Measurements from ENCODE around the gene MEF2D. TPM values are rescaled to one million over a fixed set of nuclear protein-coding genes. Genes with fewer than 3 reads are reported as not detected.

Gene MEF2D
- total RNA-seq, 1 donor from 2014 or later = 7.8 TPM

DNA sequence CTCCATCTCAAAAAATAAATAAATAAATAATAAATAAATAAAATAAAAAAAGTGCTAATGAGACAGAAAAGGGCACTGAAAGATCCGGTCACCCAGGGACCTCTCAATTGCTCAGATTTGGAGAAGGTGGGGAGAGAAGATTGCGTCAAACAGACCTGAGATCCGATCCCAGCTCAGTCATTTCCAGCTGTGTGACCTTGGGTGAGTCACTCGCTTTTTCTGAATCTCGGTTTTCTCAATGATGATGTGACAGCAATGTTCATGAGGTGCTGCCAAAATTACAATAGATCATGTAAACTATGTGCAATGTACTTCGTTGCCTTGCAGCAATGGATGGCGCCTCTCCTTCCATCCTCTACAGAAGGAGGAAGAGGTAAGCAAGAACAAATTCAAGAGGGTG, 11.1 kb upstream of the MEF2D start:
- no peaks in the 10 kb centered on the region for H3K9me3 ChIP-seq (ENCODE audit: control insufficient read depth in 3 of 3, low read length in 3 of 3)
- no peak overlapping the region for H3K9ac ChIP-seq (ENCODE audit: low read depth in 1 of 3, low read length in 3 of 3)
- peaks cover 32 to 40% (median 37%) of the 10 kb centered on the region in 3 donors for H3K4me1 ChIP-seq (ENCODE audit: control insufficient read depth in 3 of 3, insufficient read depth in 3 of 3, low read length in 3 of 3)
- no peak overlapping the region for H3K27ac ChIP-seq (ENCODE audit: low read depth, low read length)
- H3K36me3 ChIP-seq (ENCODE audit: control insufficient read depth in 3 of 3, insufficient read depth in 3 of 3, low read length in 3 of 3) = no peaks in the 10 kb centered on the region
- no peak overlapping the region for H3K4me3 ChIP-seq (ENCODE audit: low read length in 3 of 3)
- H3K27me3 ChIP-seq (ENCODE audit: control insufficient read depth in 3 of 3, insufficient read depth in 3 of 3, low read length in 3 of 3) = no peaks in the 10 kb centered on the region

DNA sequence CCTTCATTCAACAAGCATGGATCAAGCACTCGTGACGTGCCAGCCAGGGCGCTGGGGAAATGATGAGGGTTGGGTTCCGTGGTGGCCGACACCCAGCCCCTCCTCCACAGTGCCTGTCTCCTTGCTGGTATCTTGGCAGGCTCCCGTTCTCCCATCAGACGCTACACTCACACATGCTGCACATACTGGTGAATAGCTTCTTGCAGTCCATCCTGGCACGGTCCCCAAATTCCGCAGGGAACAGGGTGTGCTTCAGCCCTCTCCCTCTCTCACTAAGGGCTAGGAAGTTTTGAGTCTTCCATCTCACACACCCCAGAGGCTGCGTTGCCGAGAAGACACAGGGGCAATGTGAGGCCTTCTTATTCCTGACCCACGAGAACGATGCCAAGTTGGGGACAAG, 10.1 kb upstream of the MEF2D start:
- Histone ChIP-seq H3K4me1 (ENCODE audit: control insufficient read depth in 3 of 3, insufficient read depth in 3 of 3, low read length in 3 of 3) (peaks cover 34 to 50% (median 39%) of the 10 kb centered on the region in 3 donors), H3K9me3 (ENCODE audit: control insufficient read depth in 3 of 3, low read length in 3 of 3) (no peaks in the 10 kb centered on the region), H3K36me3 (ENCODE audit: control insufficient read depth in 3 of 3, insufficient read depth in 3 of 3, low read length in 3 of 3) (no peaks in the 10 kb centered on the region), H3K9ac (ENCODE audit: low read depth in 1 of 3, low read length in 3 of 3) (peak overlapping the region; percentile 84 to 91 (median 89)), H3K4me3 (ENCODE audit: low read length in 3 of 3) (peak overlapping the region; percentile 3 to 75 (median 71)), H3K27ac (ENCODE audit: low read depth, low read length) (peak overlapping the region; percentile 100), H3K27me3 (ENCODE audit: control insufficient read depth in 3 of 3, insufficient read depth in 3 of 3, low read length in 3 of 3) (no peaks in the 10 kb centered on the region)

DNA sequence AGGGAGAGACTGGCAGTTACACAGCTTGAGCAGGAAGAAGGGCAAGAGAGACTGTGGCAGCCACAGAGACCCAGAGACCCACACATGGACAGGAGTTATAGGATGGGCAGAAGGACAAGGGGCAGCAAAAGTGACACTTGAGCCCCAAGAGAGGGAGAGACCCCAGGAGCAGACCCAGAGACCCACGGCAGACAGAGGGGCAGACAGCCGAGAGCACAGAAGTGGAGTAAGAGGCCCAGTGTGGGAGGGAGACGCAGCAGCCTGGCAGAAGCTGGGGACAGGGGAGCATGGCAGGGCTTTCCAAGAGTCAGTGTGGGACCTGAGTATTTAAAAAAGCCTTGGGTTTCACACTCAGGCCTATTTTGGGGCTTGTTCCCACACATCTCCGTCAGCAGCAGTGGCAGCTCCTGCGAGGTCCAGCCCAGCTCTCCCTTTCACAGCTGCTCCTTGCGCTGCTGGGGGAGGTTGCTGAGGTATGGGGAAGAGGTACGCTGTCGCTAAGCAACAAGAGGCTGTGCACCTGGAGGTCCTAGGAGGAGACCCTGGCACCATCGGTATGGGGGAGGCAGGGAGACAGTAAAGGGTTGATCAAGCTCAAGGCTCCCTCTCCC, 9.0 kb upstream of the MEF2D start:
- H3K9me3 ChIP-seq (ENCODE audit: control insufficient read depth in 3 of 3, low read length in 3 of 3) = no peaks in the 10 kb centered on the region
- peaks cover 38 to 61% (median 43%) of the 10 kb centered on the region in 3 donors for H3K4me1 ChIP-seq (ENCODE audit: control insufficient read depth in 3 of 3, insufficient read depth in 3 of 3, low read length in 3 of 3)
- H3K36me3 ChIP-seq (ENCODE audit: control insufficient read depth in 3 of 3, insufficient read depth in 3 of 3, low read length in 3 of 3) = no peaks in the 10 kb centered on the region
- peak overlapping the region; percentile 100 for H3K27ac ChIP-seq (ENCODE audit: low read depth, low read length)
- no peaks in the 10 kb centered on the region for H3K27me3 ChIP-seq (ENCODE audit: control insufficient read depth in 3 of 3, insufficient read depth in 3 of 3, low read length in 3 of 3)
- H3K4me3 ChIP-seq (ENCODE audit: low read length in 3 of 3) = peak overlapping the region; percentile 71 to 85 (median 75)
- H3K9ac ChIP-seq (ENCODE audit: low read depth in 1 of 3, low read length in 3 of 3) = peak overlapping the region; percentile 84 to 91 (median 89)

- H3K9ac ChIP-seq (ENCODE audit: low read depth in 1 of 3, low read length in 3 of 3) = peak overlapping the region; percentile 84 to 91 (median 89)
- H3K36me3 ChIP-seq (ENCODE audit: control insufficient read depth in 3 of 3, insufficient read depth in 3 of 3, low read length in 3 of 3) = no peaks in the 10 kb centered on the region
- H3K27ac ChIP-seq (ENCODE audit: low read depth, low read length) = peak overlapping the region; percentile 100
- peaks cover 44 to 67% (median 49%) of the 10 kb centered on the region in 3 donors for H3K4me1 ChIP-seq (ENCODE audit: control insufficient read depth in 3 of 3, insufficient read depth in 3 of 3, low read length in 3 of 3)
- H3K27me3 ChIP-seq (ENCODE audit: control insufficient read depth in 3 of 3, insufficient read depth in 3 of 3, low read length in 3 of 3) = no peaks in the 10 kb centered on the region
- H3K9me3 ChIP-seq (ENCODE audit: control insufficient read depth in 3 of 3, low read length in 3 of 3) = no peaks in the 10 kb centered on the region
- H3K4me3 ChIP-seq (ENCODE audit: low read length in 3 of 3) = peak overlapping the region; percentile 71 to 85 (median 75)
These were observed 8.3 kb upstream of the MEF2D start for GRCh38 chr1:156508955-156509234.

GRCh38 chr1:156508205-156508954, 7.8 kb upstream of the MEF2D start:
- peak overlapping the region; percentile 100 for H3K27ac ChIP-seq (ENCODE audit: low read depth, low read length)
- no peaks in the 10 kb centered on the region for H3K27me3 ChIP-seq (ENCODE audit: control insufficient read depth in 3 of 3, insufficient read depth in 3 of 3, low read length in 3 of 3)
- no peaks in the 10 kb centered on the region for H3K9me3 ChIP-seq (ENCODE audit: control insufficient read depth in 3 of 3, low read length in 3 of 3)
- H3K9ac ChIP-seq (ENCODE audit: low read depth in 1 of 3, low read length in 3 of 3) = peak overlapping the region; percentile 84 to 91 (median 89)
- no peaks in the 10 kb centered on the region for H3K36me3 ChIP-seq (ENCODE audit: control insufficient read depth in 3 of 3, insufficient read depth in 3 of 3, low read length in 3 of 3)
- H3K4me3 ChIP-seq (ENCODE audit: low read length in 3 of 3) = peak overlapping the region; percentile 71 to 85 (median 75)
- peaks cover 50 to 72% (median 55%) of the 10 kb centered on the region in 3 donors for H3K4me1 ChIP-seq (ENCODE audit: control insufficient read depth in 3 of 3, insufficient read depth in 3 of 3, low read length in 3 of 3)

GRCh38 chr1:156506450-156506849, 5.9 kb upstream of the MEF2D start:
- H3K27me3 ChIP-seq (ENCODE audit: control insufficient read depth in 3 of 3, insufficient read depth in 3 of 3, low read length in 3 of 3) = no peaks in the 10 kb centered on the region
- peak overlapping the region; percentile 100 for H3K27ac ChIP-seq (ENCODE audit: low read depth, low read length)
- peaks cover 66 to 86% (median 70%) of the 10 kb centered on the region in 3 donors for H3K4me1 ChIP-seq (ENCODE audit: control insufficient read depth in 3 of 3, insufficient read depth in 3 of 3, low read length in 3 of 3)
- H3K9ac ChIP-seq (ENCODE audit: low read depth in 1 of 3, low read length in 3 of 3) = peak overlapping the region; percentile 57 to 89 (median 84)
- H3K36me3 ChIP-seq (ENCODE audit: control insufficient read depth in 3 of 3, insufficient read depth in 3 of 3, low read length in 3 of 3) = no peaks in the 10 kb centered on the region
- H3K9me3 ChIP-seq (ENCODE audit: control insufficient read depth in 3 of 3, low read length in 3 of 3) = no peaks in the 10 kb centered on the region
- peak overlapping the region; percentile 41 to 75 (median 55) for H3K4me3 ChIP-seq (ENCODE audit: low read length in 3 of 3)

DNA sequence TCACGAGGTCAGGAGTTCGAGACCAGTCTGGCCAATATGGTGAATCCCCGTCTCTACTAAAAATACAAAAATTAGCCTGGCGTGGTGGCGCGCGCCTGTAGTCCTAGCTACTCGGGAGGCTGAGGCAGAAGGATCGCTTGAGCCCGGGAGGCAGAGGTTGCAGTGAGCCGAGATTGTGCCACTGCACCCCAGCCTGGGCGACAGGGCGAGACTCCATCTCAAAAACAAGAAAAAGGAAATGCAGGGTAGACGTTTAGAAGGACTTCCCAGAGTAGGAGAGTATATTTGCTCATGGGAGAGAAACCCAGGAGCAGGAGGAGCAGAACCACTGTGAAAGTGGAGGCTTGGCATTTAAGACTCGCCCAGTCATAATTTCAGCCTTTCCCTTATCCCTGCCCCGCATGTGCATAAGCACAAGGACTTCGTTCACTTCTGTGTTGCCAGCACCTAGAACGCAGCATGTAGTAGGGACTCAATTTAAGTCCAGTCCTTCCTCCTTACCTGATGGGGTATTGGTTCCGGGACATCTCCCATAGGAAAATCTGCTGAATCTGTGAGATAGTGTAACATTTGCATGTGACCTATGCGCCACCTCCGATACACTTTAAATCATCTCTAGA, 5.2 kb upstream of the MEF2D start:
- peak overlapping the region in 2 of 3 donors; percentile 84 to 97 for H3K9ac ChIP-seq (ENCODE audit: low read depth in 1 of 3, low read length in 3 of 3)
- H3K4me1 ChIP-seq (ENCODE audit: control insufficient read depth in 3 of 3, insufficient read depth in 3 of 3, low read length in 3 of 3) = peaks cover 63 to 82% (median 66%) of the 10 kb centered on the region in 3 donors
- peak overlapping the region; percentile 55 to 79 (median 75) for H3K4me3 ChIP-seq (ENCODE audit: low read length in 3 of 3)

GRCh38 chr1:156504821-156505678, 4.5 kb upstream of the MEF2D start:
- Histone ChIP-seq H3K4me3 (ENCODE audit: low read length in 3 of 3) (peak overlapping the region; percentile 75 to 80 (median 79)), H3K36me3 (ENCODE audit: control insufficient read depth in 3 of 3, insufficient read depth in 3 of 3, low read length in 3 of 3) (no peaks in the 10 kb centered on the region), H3K4me1 (ENCODE audit: control insufficient read depth in 3 of 3, insufficient read depth in 3 of 3, low read length in 3 of 3) (peaks cover 56 to 74% (median 59%) of the 10 kb centered on the region in 3 donors), H3K9me3 (ENCODE audit: control insufficient read depth in 3 of 3, low read length in 3 of 3) (no peaks in the 10 kb centered on the region), H3K9ac (ENCODE audit: low read depth in 1 of 3, low read length in 3 of 3) (peak overlapping the region; percentile 84 to 97 (median 92)), H3K27me3 (ENCODE audit: control insufficient read depth in 3 of 3, insufficient read depth in 3 of 3, low read length in 3 of 3) (no peaks in the 10 kb centered on the region), H3K27ac (ENCODE audit: low read depth, low read length) (peak overlapping the region; percentile 100)

More for the DNA sequence above, 5.2 kb upstream of the MEF2D start:
- Histone ChIP-seq H3K36me3 (ENCODE audit: control insufficient read depth in 3 of 3, insufficient read depth in 3 of 3, low read length in 3 of 3) (no peaks in the 10 kb centered on the region), H3K9me3 (ENCODE audit: control insufficient read depth in 3 of 3, low read length in 3 of 3) (no peaks in the 10 kb centered on the region), H3K27ac (ENCODE audit: low read depth, low read length) (peak overlapping the region; percentile 100), H3K27me3 (ENCODE audit: control insufficient read depth in 3 of 3, insufficient read depth in 3 of 3, low read length in 3 of 3) (no peaks in the 10 kb centered on the region)

DNA sequence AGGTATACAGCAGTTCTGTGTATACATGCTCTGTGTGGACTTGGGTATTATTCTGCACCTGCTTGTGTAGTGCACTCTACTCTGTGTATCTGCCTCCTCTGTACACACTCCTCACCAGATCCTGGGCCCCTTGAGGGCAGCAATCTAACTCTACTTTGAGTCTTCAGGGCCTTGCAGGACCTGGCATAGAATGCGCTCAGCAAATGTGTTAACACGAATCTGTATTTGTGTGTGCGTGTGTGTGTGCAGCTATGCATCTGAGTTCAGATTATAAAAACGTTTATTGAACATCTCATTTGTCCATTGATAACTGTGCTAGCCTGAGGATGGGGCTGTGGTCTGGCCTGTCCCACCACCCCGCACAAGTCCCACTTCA, 3.9 kb upstream of the MEF2D start:
- Histone ChIP-seq H3K4me1 (ENCODE audit: control insufficient read depth in 3 of 3, insufficient read depth in 3 of 3, low read length in 3 of 3) (peaks cover 51 to 68% (median 53%) of the 10 kb centered on the region in 3 donors), H3K9ac (ENCODE audit: low read depth in 1 of 3, low read length in 3 of 3) (peak overlapping the region; percentile 84 to 97 (median 87)), H3K27ac (ENCODE audit: low read depth, low read length) (peak overlapping the region; percentile 100), H3K4me3 (ENCODE audit: low read length in 3 of 3) (peak overlapping the region; percentile 75 to 80 (median 79)), H3K9me3 (ENCODE audit: control insufficient read depth in 3 of 3, low read length in 3 of 3) (no peaks in the 10 kb centered on the region), H3K27me3 (ENCODE audit: control insufficient read depth in 3 of 3, insufficient read depth in 3 of 3, low read length in 3 of 3) (no peaks in the 10 kb centered on the region), H3K36me3 (ENCODE audit: control insufficient read depth in 3 of 3, insufficient read depth in 3 of 3, low read length in 3 of 3) (peaks cover 0 to 2% (median 0%) of the 10 kb centered on the region in 3 donors)
